Nephron (organoid): ENCODE data around the gene WWOX.

ENCODE experiments used
- H3K27ac Mint-ChIP-seq, 3 experiments: 2 replicates each; pipeline ENCODE4 v1.8.0; 2020; ENCODE audit warnings: mixed read lengths in 3 of 3, mild to moderate bottlenecking in 2 of 3, moderate library complexity in 1 of 3
- H3K27me3 Mint-ChIP-seq: 2 replicates; pipeline ENCODE4 v1.8.0; 2021; ENCODE audit warnings: low read depth, mild to moderate bottlenecking, moderate library complexity, mixed read lengths
- H3K36me3 Mint-ChIP-seq: 2 replicates; pipeline ENCODE4 v1.8.0; 2020; ENCODE audit warnings: low read depth, mixed read lengths
- H3K4me1 Mint-ChIP-seq: 2 replicates; pipeline ENCODE4 v1.8.0; 2020; ENCODE audit warnings: mixed read lengths
- H3K4me3 Mint-ChIP-seq, 3 experiments: 2 replicates each; pipeline ENCODE4 v1.8.0; 2020; ENCODE audit warnings: mild to moderate bottlenecking in 3 of 3, mixed read lengths in 3 of 3, moderate library complexity in 2 of 3
- H3K9me3 Mint-ChIP-seq: 2 replicates; pipeline ENCODE4 v1.8.0; 2020; ENCODE audit warnings: mixed read lengths
- TF ChIP-seq, protein P1 (sequence below), 3 experiments: fragments of 200-600 bp; sonication (generic); IDR thresholded peaks; one replicate each; pipeline ENCODE4 v1.5.0; 2021; ENCODE audit warnings: antibody characterized with exemption in 3 of 3; ENCODE audit not compliant: unreplicated experiment in 3 of 3

Gene WWOX

DNA sequence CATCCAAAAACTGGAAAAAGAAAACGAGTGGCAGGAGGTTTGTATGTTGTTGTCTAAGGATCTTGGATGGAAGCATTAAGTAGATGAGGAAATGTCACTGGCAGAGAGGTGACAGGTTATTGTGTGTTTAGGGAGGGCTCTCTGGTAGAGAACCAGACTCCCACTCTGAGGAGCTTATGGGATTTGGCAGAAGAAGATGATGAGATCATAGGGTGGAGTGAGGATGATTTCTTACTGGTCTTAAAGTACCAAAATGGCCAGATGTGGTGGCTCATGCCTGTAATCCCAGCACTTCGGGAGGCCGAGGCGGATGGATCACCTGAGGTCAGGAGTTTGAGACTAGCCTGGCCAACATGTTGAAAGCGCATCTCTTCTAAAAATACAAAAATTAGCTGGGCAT lies 9.0 kb downstream of the WWOX start:
- no peak overlapping the region for H3K4me3 Mint-ChIP-seq
- H3K4me1 Mint-ChIP-seq = peaks cover 17% of the 10 kb centered on the region
- TF ChIP-seq, protein P1, sequence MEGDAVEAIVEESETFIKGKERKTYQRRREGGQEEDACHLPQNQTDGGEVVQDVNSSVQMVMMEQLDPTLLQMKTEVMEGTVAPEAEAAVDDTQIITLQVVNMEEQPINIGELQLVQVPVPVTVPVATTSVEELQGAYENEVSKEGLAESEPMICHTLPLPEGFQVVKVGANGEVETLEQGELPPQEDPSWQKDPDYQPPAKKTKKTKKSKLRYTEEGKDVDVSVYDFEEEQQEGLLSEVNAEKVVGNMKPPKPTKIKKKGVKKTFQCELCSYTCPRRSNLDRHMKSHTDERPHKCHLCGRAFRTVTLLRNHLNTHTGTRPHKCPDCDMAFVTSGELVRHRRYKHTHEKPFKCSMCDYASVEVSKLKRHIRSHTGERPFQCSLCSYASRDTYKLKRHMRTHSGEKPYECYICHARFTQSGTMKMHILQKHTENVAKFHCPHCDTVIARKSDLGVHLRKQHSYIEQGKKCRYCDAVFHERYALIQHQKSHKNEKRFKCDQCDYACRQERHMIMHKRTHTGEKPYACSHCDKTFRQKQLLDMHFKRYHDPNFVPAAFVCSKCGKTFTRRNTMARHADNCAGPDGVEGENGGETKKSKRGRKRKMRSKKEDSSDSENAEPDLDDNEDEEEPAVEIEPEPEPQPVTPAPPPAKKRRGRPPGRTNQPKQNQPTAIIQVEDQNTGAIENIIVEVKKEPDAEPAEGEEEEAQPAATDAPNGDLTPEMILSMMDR (IDR thresholded peaks at IDR 0.05; ENCODE audit: unreplicated experiment in 3 of 3) = no peak
- no peaks in the 10 kb centered on the region for H3K9me3 Mint-ChIP-seq
- peak overlapping the region in 2 of 3 experiments; percentile 16 to 26 for H3K27ac Mint-ChIP-seq
- peaks cover 30% of the 10 kb centered on the region for H3K36me3 Mint-ChIP-seq
- no peaks in the 10 kb centered on the region for H3K27me3 Mint-ChIP-seq

DNA sequence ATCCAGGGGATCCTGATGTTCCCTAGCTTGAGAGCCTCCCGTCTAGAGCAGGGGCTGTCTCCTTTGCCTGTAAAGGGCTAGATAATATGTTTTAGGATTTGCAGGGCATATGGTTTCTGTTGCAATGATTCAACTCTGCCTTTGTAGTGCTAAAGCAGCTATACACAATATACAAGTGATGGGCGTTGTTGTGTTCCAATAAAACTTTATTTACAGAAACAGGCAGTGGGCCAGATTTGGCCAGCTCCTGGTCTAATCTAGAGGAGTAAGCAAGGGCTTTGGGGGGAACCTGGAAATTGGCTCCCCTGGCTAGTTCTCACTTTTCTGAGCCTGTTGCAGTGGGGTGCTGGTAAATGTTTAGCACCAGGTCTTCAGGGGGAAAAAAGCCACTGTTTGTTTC lies 13.8 kb downstream of the WWOX start:
- Mint-ChIP-seq H3K27ac (no peak overlapping the region), H3K9me3 (no peaks in the 10 kb centered on the region), H3K4me1 (peaks cover 14% of the 10 kb centered on the region), H3K36me3 (peaks cover 55% of the 10 kb centered on the region), H3K27me3 (no peaks in the 10 kb centered on the region), H3K4me3 (no peak overlapping the region)
- TF ChIP-seq, protein P1 (IDR thresholded peaks at IDR 0.05; ENCODE audit: unreplicated experiment in 3 of 3) = no peak

DNA sequence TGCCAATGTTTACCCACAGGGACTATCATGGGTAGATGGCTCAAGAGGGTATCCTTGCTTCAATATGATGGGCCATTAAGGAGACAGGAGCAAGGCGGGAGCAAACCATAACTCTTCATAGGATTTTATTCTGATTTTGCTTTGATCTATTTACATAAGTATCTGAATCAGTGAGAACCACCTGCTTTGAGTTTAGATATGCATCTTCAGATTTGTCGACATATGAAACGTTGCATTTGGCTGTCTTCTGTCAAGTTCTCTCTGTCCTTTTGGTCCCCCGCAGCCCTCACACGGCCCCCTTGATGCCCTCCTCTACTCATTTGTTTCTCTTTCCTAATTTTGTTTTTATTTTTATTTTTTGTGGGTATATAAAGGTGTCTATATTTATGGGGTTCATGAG lies 16.2 kb downstream of the WWOX start:
- no peaks in the 10 kb centered on the region for H3K9me3 Mint-ChIP-seq
- H3K4me1 Mint-ChIP-seq = peaks cover 14% of the 10 kb centered on the region
- H3K4me3 Mint-ChIP-seq = no peak overlapping the region
- TF ChIP-seq, protein P1 (IDR thresholded peaks at IDR 0.05; ENCODE audit: unreplicated experiment in 3 of 3) = no peak
- peaks cover 55% of the 10 kb centered on the region for H3K36me3 Mint-ChIP-seq
- no peak overlapping the region for H3K27ac Mint-ChIP-seq
- no peaks in the 10 kb centered on the region for H3K27me3 Mint-ChIP-seq

DNA sequence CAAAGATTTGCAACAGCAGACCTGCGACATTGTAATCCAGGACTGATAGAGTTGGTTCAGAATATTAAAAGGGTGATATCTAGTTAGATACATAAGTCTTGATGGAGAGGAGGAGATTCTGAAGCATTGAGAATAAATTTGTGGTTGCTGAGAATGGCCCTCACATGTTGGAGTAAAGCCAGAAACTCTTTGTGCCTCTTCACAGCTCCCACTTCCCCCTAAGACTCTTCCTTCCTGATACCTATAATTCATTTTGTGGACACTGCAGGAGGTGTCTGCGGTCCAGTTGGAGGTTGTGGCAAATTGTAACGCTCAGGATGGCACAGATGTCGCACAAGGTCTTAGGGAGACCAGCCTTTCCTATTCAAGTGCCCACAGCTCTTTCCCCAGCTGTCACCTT lies 17.5 kb downstream of the WWOX start:
- Mint-ChIP-seq H3K27me3 (no peaks in the 10 kb centered on the region), H3K4me3 (no peak overlapping the region), H3K9me3 (no peaks in the 10 kb centered on the region), H3K36me3 (peaks cover 50% of the 10 kb centered on the region), H3K27ac (no peak overlapping the region), H3K4me1 (peaks cover 14% of the 10 kb centered on the region)
- TF ChIP-seq, protein P1 (IDR thresholded peaks at IDR 0.05; ENCODE audit: unreplicated experiment in 3 of 3) = no peak

DNA sequence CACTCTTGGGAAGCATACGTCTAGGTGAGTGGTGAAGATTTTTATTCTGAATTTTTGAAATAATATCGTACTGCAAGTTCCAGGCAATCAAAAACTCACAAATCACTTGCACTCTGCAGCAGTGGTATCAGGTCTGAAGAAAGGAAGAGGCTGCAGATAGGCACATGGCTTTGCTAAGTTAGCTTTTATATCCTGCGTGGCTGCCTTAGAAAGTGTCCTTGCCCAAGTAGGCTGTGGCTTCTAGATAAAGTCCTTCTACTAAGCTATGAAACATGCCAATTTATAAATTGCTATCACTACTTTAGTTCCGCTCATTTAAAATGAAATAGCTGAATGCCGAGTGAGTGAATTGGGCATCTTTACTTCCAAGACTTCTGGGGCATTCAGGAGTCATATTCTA lies 17.9 kb downstream of the WWOX start:
- TF ChIP-seq, protein P1 (IDR thresholded peaks at IDR 0.05; ENCODE audit: unreplicated experiment in 3 of 3) = no peak
- peaks cover 46% of the 10 kb centered on the region for H3K36me3 Mint-ChIP-seq
- no peak overlapping the region for H3K4me3 Mint-ChIP-seq
- no peak overlapping the region for H3K27ac Mint-ChIP-seq
- no peaks in the 10 kb centered on the region for H3K27me3 Mint-ChIP-seq
- no peaks in the 10 kb centered on the region for H3K9me3 Mint-ChIP-seq
- peaks cover 14% of the 10 kb centered on the region for H3K4me1 Mint-ChIP-seq

DNA sequence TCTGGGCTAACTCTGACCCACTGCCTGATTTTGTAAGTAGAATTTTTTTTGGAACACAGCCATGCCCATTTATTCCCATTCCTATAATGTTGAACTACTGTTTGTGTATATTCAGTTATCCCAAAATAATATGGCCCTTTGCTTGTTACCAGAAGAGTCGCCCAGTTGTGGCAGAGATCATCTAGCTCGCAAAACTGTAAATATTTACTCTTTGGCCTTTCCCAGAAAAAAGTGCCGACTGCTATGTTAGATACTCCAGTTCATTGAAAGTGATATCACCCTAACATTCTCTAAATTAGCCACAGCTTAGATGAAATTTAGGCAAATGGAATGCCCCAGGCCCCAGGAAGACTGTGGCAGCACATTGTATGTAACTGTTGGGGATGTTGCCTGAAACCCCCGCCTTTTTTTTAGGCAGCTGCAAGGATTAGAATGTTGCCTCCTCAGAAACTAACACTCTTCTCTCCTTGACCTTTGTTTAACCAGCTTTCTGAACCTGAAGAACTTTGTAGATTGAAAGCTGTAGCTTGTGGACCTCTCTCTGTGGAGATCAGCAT lies 19.1 kb downstream of the WWOX start:
- Mint-ChIP-seq H3K4me1 (peaks cover 19% of the 10 kb centered on the region), H3K27ac (peak overlapping the region in 1 of 3 experiments; percentile 10), H3K36me3 (peaks cover 40% of the 10 kb centered on the region), H3K9me3 (no peaks in the 10 kb centered on the region), H3K4me3 (no peak overlapping the region), H3K27me3 (no peaks in the 10 kb centered on the region)
- TF ChIP-seq, protein P1 (IDR thresholded peaks at IDR 0.05; ENCODE audit: unreplicated experiment in 3 of 3) = no peak
